B cell (primary cell): Measurements from ENCODE around the gene NAPEPLD. TPM values are rescaled to one million over a fixed set of nuclear protein-coding genes. Genes with fewer than 3 reads are reported as not detected.
"Not testable (repeated sequence)": the region's sequence is repeated elsewhere in the genome, so short reads cannot be mapped to it uniquely, and the experiment has no call there.

Experiments
- ATAC-seq: fragments of 200-7000 bp; cut with Tn5 transposase; one replicate; pipeline ENCODE4 v1.10.0; 2021; ENCODE audit warnings: low read depth, mild to moderate bottlenecking, moderate number of reproducible peaks, moderate library complexity
- CTCF ChIA-PET: fragments of 350-600 bp; sonication (Branson Sonifier 250); formaldehyde crosslinking; loops from one replicate; lab custom pipeline; 2021; ENCODE audit warnings: antibody characterized with exemption, inconsistent platforms; lab: Charles Lee
- POLR2A ChIA-PET: fragments of 350-600 bp; sonication (Branson Sonifier 250); formaldehyde crosslinking; loops from one replicate; lab custom pipeline; 2021; ENCODE audit warnings: antibody characterized with exemption; lab: Charles Lee
- DNase-seq: peaks from one replicate; pipeline ENCODE4 v3.0.0; 2013
- H2AFZ ChIP-seq: 2 replicates; pipeline ENCODE4 v1.6.1; 2012; ENCODE audit warnings: mild to moderate bottlenecking, low read depth, low read length; ENCODE audit not compliant: insufficient read depth, poor library complexity, severe bottlenecking
- H3K27ac ChIP-seq, 2 donors: 1 replicate in 1 of 2; 2 replicates in 1 of 2; pipeline ENCODE4 v1.5.1; 2012 to 2013; ENCODE audit warnings: low read length in 2 of 2, mild to moderate bottlenecking in 2 of 2, moderate library complexity in 1 of 2
- H3K27me3 ChIP-seq, 4 experiments: fragments of 200-600 bp in 1 of 4; sonication (generic) in 1 of 4; replicated peaks in 1 of 4; 1 replicate in 2 of 4; 2 replicates in 2 of 4; pipeline versions ENCODE4 v1.6.1 to v1.7.0; 2013 to 2016; ENCODE audit warnings: low read length in 3 of 4, mild to moderate bottlenecking in 2 of 4, mixed read lengths in 1 of 4, moderate library complexity in 1 of 4; ENCODE audit not compliant: insufficient read depth in 4 of 4, control insufficient read depth in 3 of 4; ENCODE audit errors: control extremely low read depth in 1 of 4
- H3K36me3 ChIP-seq, 2 experiments: replicated peaks in 1 of 2; 1 replicate in 1 of 2; 2 replicates in 1 of 2; pipeline versions ENCODE4 v1.6.1 to v1.7.1; 2013; ENCODE audit warnings: low read length in 1 of 2; ENCODE audit not compliant: insufficient read depth in 2 of 2, control insufficient read depth in 1 of 2; ENCODE audit errors: control extremely low read depth in 1 of 2, extremely low read depth in 1 of 2
- H3K4me1 ChIP-seq, 2 donors: fragments of 200-600 bp in 1 of 2; sonication (generic) in 1 of 2; 1 replicate in 1 of 2; 2 replicates in 1 of 2; pipeline versions ENCODE4 v1.5.1 to v1.6.1; 2013 to 2017; ENCODE audit warnings: low read length in 2 of 2; ENCODE audit not compliant: control insufficient read depth in 2 of 2, insufficient read depth in 2 of 2
- H3K4me2 ChIP-seq: replicated peaks from 2 replicates; pipeline ENCODE3; 2012; ENCODE audit warnings: mild to moderate bottlenecking, low read depth, low read length; ENCODE audit not compliant: poor library complexity, severe bottlenecking
- H3K4me3 ChIP-seq, 5 experiments: fragments of 200-600 bp in 1 of 5; sonication (generic) in 1 of 5; 1 replicate in 3 of 5; 2 replicates in 2 of 5; pipeline versions ENCODE4 v1.5.1 to v1.7.0; 2011 to 2016; ENCODE audit warnings: low read length in 4 of 5, mild to moderate bottlenecking in 4 of 5, low read depth in 2 of 5, control low read depth in 1 of 5, moderate library complexity in 1 of 5; ENCODE audit not compliant: insufficient read depth in 1 of 5; ENCODE audit errors: control extremely low read depth in 1 of 5, extremely low read depth in 1 of 5
- H3K79me2 ChIP-seq: fragments of 200-600 bp; sonication (generic); one replicate; pipeline ENCODE4 v1.6.0; 2016; ENCODE audit warnings: low read length; ENCODE audit not compliant: control insufficient read depth, insufficient read depth
- H3K9ac ChIP-seq: fragments of 200-600 bp; sonication (generic); 2 replicates; pipeline ENCODE4 v1.6.1; 2017; ENCODE audit warnings: mild to moderate bottlenecking, low read length, moderate library complexity
- H3K9me3 ChIP-seq, 3 donors: one replicate each; pipeline versions ENCODE4 v1.6.1 to v1.7.1; 2013; ENCODE audit warnings: low read length in 2 of 3; ENCODE audit not compliant: control insufficient read depth in 2 of 3, insufficient read depth in 1 of 3; ENCODE audit errors: control extremely low read depth in 1 of 3
- H4K20me1 ChIP-seq: 2 replicates; pipeline ENCODE4 v1.6.0; 2012; ENCODE audit warnings: mild to moderate bottlenecking, low read length; ENCODE audit not compliant: insufficient read depth, control insufficient read depth, poor library complexity, severe bottlenecking
- H3K27ac Mint-ChIP-seq: one replicate; pipeline ENCODE4 v1.8.0; 2021; ENCODE audit warnings: mixed read lengths
- H3K27me3 Mint-ChIP-seq: one replicate; pipeline ENCODE4 v1.8.0; 2021; ENCODE audit warnings: mixed read lengths
- H3K4me1 Mint-ChIP-seq: one replicate; pipeline ENCODE4 v1.8.0; 2021; ENCODE audit warnings: mixed read lengths
- H3K4me3 Mint-ChIP-seq: one replicate; pipeline ENCODE4 v1.8.0; 2021; ENCODE audit warnings: mixed read lengths
- H3K9me3 Mint-ChIP-seq: one replicate; pipeline ENCODE4 v1.8.0; 2022; ENCODE audit warnings: mixed read lengths; ENCODE audit not compliant: insufficient read depth
- WGBS: methylation state at CpG from one replicate; pipeline ENCODE4 v1.1.5; 2013; ENCODE audit warnings: missing lambda C conversion rate; ENCODE audit not compliant: insufficient coverage; 5-methylcytosine and 5-hydroxymethylcytosine counted together
- intact Hi-C: fragments of 100-400 bp; cut with micrococcal nuclease; formaldehyde crosslinking; loops from one replicate; pipeline ENCODE4 v1.10.0; 2022
- polyA plus RNA-seq: library from polyadenylated mRNA; depleted of rRNA; stranded (reverse); fragments of >200 nt; gene quantifications from 2 replicates; pipeline ENCODE4 v1.2.3, GENCODE V29; 2012
- total RNA-seq, 2 donors: library from RNA; stranded (reverse); fragments of 120-200 nt in 1 of 2; gene quantifications; 1 replicate in 1 of 2; 2 replicates in 1 of 2; pipeline versions ENCODE4 v1.2.3 to v1.2.4, GENCODE V29; 2013 to 2022

Gene NAPEPLD
- total and polyA plus RNA-seq, 2 donors (not counting 1 experiment from before 2014, with no cell fraction given): 3.8 to 20.7 TPM

GRCh38 chr7:103172415-103173146, 23.7 kb upstream of the NAPEPLD start:
- H3K9ac ChIP-seq, H3K36me3 ChIP-seq: not testable (repeated sequence)

GRCh38 chr7:103171695-103172414, 23.0 kb upstream of the NAPEPLD start:
- H3K27me3 ChIP-seq, H4K20me1 ChIP-seq, H3K4me3 Mint-ChIP-seq, H2AFZ ChIP-seq, H3K9ac ChIP-seq, H3K4me3 ChIP-seq, H3K4me1 Mint-ChIP-seq, DNase-seq, H3K4me1 ChIP-seq, ATAC-seq, intact Hi-C loops, POLR2A ChIA-PET, H3K9me3 ChIP-seq, CTCF ChIA-PET, H3K36me3 ChIP-seq, H3K79me2 ChIP-seq, H3K27me3 Mint-ChIP-seq, H3K4me2 ChIP-seq, H3K27ac Mint-ChIP-seq, H3K27ac ChIP-seq, H3K9me3 Mint-ChIP-seq: not testable (repeated sequence)
- WGBS: 97% methylated on average over 3 of the region's 6 CpGs

More at GRCh38 chr7:103172415-103173146, 23.7 kb upstream of the NAPEPLD start:
- H3K27ac ChIP-seq, H3K4me1 Mint-ChIP-seq, POLR2A ChIA-PET, H3K27ac Mint-ChIP-seq, ATAC-seq, H3K9me3 ChIP-seq, H2AFZ ChIP-seq, H3K4me1 ChIP-seq, H3K79me2 ChIP-seq, DNase-seq, CTCF ChIA-PET, H3K9me3 Mint-ChIP-seq, H3K27me3 Mint-ChIP-seq, H3K4me3 Mint-ChIP-seq, H4K20me1 ChIP-seq, H3K27me3 ChIP-seq, H3K4me3 ChIP-seq, intact Hi-C loops, H3K4me2 ChIP-seq: not testable (repeated sequence)
- 95% methylated on average over 2 of the region's 8 CpGs for WGBS

DNA sequence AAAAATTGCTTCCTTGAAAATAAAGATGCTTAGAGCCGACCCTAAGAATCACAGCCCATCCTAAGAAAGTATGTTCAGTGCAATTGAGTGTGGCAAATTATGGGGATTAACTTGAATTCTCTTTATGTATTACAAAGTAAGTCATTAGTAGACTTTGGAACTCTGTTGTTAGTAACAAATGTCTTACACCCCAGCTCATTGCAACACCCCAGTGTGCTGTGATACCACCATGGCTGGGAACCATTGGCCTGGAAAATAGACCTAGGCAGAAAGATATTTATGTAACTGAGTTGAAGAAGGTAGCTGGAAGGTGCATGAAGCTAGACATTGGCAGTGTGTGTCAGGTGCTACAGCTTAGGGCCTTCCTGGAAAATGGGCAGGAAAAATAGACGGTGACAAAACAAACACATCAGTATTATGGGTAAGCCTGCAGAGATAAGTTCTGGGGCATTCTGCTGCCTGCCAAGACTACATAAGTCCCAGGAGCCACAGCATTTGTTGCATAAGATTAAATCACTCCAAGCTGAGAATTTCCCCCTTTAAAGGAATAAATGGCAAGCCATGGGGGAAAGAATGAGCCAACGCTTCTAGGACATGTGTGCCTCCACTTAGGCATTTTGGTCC, 18.1 kb upstream of the NAPEPLD start:
- H3K27me3 ChIP-seq, H3K27ac ChIP-seq, H3K4me1 ChIP-seq, H3K27me3 Mint-ChIP-seq, H3K9ac ChIP-seq, ATAC-seq, H3K27ac Mint-ChIP-seq, POLR2A ChIA-PET, intact Hi-C loops, H3K4me1 Mint-ChIP-seq, H3K36me3 ChIP-seq, H3K79me2 ChIP-seq, H3K4me3 Mint-ChIP-seq, DNase-seq, H2AFZ ChIP-seq, H3K9me3 Mint-ChIP-seq, CTCF ChIA-PET, H3K9me3 ChIP-seq, H3K4me2 ChIP-seq, H3K4me3 ChIP-seq, H4K20me1 ChIP-seq: not testable (repeated sequence)
- WGBS: no CpG with 5 or more reads among the region's 3 CpGs
